ENCODE results near the gene GPR137C. TPM values are rescaled to one million over a fixed set of nuclear protein-coding genes. Genes with fewer than 3 reads are reported as not detected.

Gene GPR137C
- total RNA-seq (2016; rRNA removed; fragmentation: Illumina TruSeq; extraction: Trizol) (0.51 TPM in 2 replicates), polyA plus RNA-seq (2011; rRNA removed) (0.24 and 0.34 TPM in 2 replicates), polyA minus RNA-seq (2011; rRNA and poly(A)+ RNA removed; ENCODE audit: low replicate concordance) (0.44 and 0.82 TPM in 2 replicates), Bru-seq, nascent RNA (percentile 38 among the genes with signal in this experiment), BruChase-seq, experiment 1, labeled RNA remaining after a 6-hour chase (percentile 34 among the genes with signal in this experiment), BruChase-seq, experiment 2, labeled RNA remaining after a 2-hour chase (percentile 42 among the genes with signal in this experiment)
- 0.18 and 0.20 TPM in 2 replicates for total RNA-seq (2016; cell fraction: cytosol; rRNA removed; fragmentation: Illumina TruSeq; extraction: Trizol; ENCODE audit: low read depth)
- 0.70 and 0.78 TPM in 2 replicates for total RNA-seq (2016; cell fraction: insoluble cytoplasmic fraction; rRNA removed; fragmentation: Illumina TruSeq; extraction: Trizol)
- total RNA-seq (2016; cell fraction: membrane; rRNA removed; fragmentation: Illumina TruSeq; extraction: Trizol), result 0.34 and 0.46 TPM in 2 replicates
- 1.8 and 1.9 TPM in 2 replicates for total RNA-seq (2016; cell fraction: nucleus; rRNA removed; fragmentation: Illumina TruSeq; extraction: Trizol)
- polyA plus RNA-seq (2011; cell fraction: cytosol; rRNA removed), result 0.09 and 0.14 TPM in 2 replicates
- polyA plus RNA-seq (2011; cell fraction: nucleus; rRNA removed), result 0.42 and 0.53 TPM in 2 replicates
- polyA plus RNA-seq (2012), result 0.31 and 0.60 TPM in 2 replicates
- polyA plus RNA-seq (2016; cell fraction: cytosol; fragmentation: Illumina TruSeq; extraction: Trizol; ENCODE audit: low read depth), result 0.25 and 0.35 TPM in 2 replicates
- polyA plus RNA-seq (2016; cell fraction: insoluble cytoplasmic fraction; fragmentation: Illumina TruSeq; extraction: Trizol; ENCODE audit: low read depth), result 0.99 and 1.1 TPM in 2 replicates
- polyA plus RNA-seq (2016; cell fraction: membrane; fragmentation: Illumina TruSeq; extraction: Trizol; ENCODE audit: low read depth), result 0.66 and 1.2 TPM in 2 replicates
- polyA plus RNA-seq (2016; cell fraction: nucleus; fragmentation: Illumina TruSeq; extraction: Trizol; ENCODE audit: insufficient read depth, low read depth), result 3.2 and 3.7 TPM in 2 replicates
- polyA minus RNA-seq (2011; cell fraction: cytosol; rRNA and poly(A)+ RNA removed), result 0.70 TPM in 1 of 2 replicates, not detected in the other
- 0.99 and 1.0 TPM in 2 replicates for polyA minus RNA-seq (2011; cell fraction: nucleus; rRNA and poly(A)+ RNA removed)
- long read RNA-seq, experiment 1, partial matches to known transcripts, result 1 of 1 reads
- long read RNA-seq, experiment 1, other reads (novel, unspliced or antisense), result 0 of 1 reads
- long read RNA-seq, experiment 2, partial matches to known transcripts, result 0 of 1 reads
- long read RNA-seq, experiment 2, other reads (novel, unspliced or antisense), result 1 of 1 reads

GRCh38 chr14:52552063-52552988 is at the start of gene GPR137C, which contains the start of gene TXNDC16:
Gene GPR137C (plus strand): TSS chr14:52552836. CDS start chr14:52553148, 312 bp downstream.
Gene TXNDC16 (minus strand): TSS chr14:52552505. CDS start chr14:52543557, 8,948 bp downstream.
- H2AFZ ChIP-seq (ENCODE audit: low read length), result peak within 1 kb of the TSS; percentile 88
- in situ Hi-C loops (cut with HindIII; ENCODE audit: extremely low pct_ligation_motif_present, low pct_unique_long_range_greater_than_20kb), result no loop called here
- H3K27me3 ChIP-seq (ENCODE audit: control insufficient read depth in 1 of 2, insufficient read depth in 2 of 2, low read length in 2 of 2), result no peaks in the 10 kb centered on the region; a peak in 1 of 5 replicates
- H3K4me2 ChIP-seq (ENCODE audit: low read depth, low read length), result peak within 1 kb of the TSS; percentile 99
- ChIA-PET CTCF (ENCODE audit: low intra/inter-chr PET ratio, low total read pairs) (no interaction called here), POLR2A (interaction anchor here (1.0 to 1.5 kb wide), 8 partner anchors 9 to 239 kb away, joined by 3 to 6 read pairs (median 4); partner anchors contain the start of genes ERO1A, GNPNAT1 and STYX)
- H3K79me2 ChIP-seq (ENCODE audit: insufficient read depth, low read length), result peaks cover 8% of the 10 kb centered on the region
- FAIRE-seq (peak; percentile 96), DNase-seq (ENCODE audit: low spot score) (peak; percentile 99), ATAC-seq (peak; percentile 94)
- WGBS (ENCODE audit: low lambda C conversion rate), result 1% methylated on average over 29 of the region's 81 CpGs
- peak within 1 kb of the TSS; percentile 74 for H3K27ac ChIP-seq (ENCODE audit: extremely low read length, insufficient read depth, low read length)
- H3K36me3 ChIP-seq (replicated peaks in 1 of 2; ENCODE audit: control insufficient read depth in 1 of 2, insufficient read depth in 2 of 2, low read length in 2 of 2), result no peaks in the 10 kb centered on the region
- BruUV-seq (replicated peaks), result TSS peak; percentile 77
- no peaks in the 10 kb centered on the region for H3K9me3 ChIP-seq (ENCODE audit: low read length)
- intact Hi-C loops (cut with micrococcal nuclease; ENCODE audit: unreplicated experiment), result loop anchor here (5.0 kb wide), 3 partner anchors 95 to 245 kb away; partner anchors contain the start of gene PSMC6
- H4K20me1 ChIP-seq (ENCODE audit: insufficient read depth, low read length), result no peaks in the 10 kb centered on the region
- H3K4me1 ChIP-seq (ENCODE audit: insufficient read depth, low read length), result peaks cover 38% of the 10 kb centered on the region
- peak within 1 kb of the TSS; percentile 76 to 92 (median 88) for H3K4me3 ChIP-seq (replicated peaks in 1 of 3; ENCODE audit: insufficient read depth in 1 of 3, low read depth in 2 of 3, low read length in 3 of 3)
- peak within 1 kb of the TSS; percentile 71 for H3K9ac ChIP-seq (ENCODE audit: insufficient read depth, low read depth, low read length)
- TF ChIP-seq SKIL (CRISPR knock-in tag; IDR thresholded peaks at IDR 0.05; ENCODE audit: borderline replicate concordance), result 0 out of 2 replicates have a peak, but pooled peaks have one; percentile 31
- TF ChIP-seq SMAD9 (CRISPR knock-in tag; IDR thresholded peaks at IDR 0.05), result 0 out of 2 replicates have a peak, but pooled peaks have one; percentile 42
- TF ChIP-seq KLF6 (CRISPR knock-in tag; IDR thresholded peaks at IDR 0.05), result peak; percentile 69; the same call in 1 of the 2 replicates
- TF ChIP-seq CHCHD3 (CRISPR knock-in tag; IDR thresholded peaks at IDR 0.05), result no peak
- TF ChIP-seq SP5 (CRISPR knock-in tag; IDR thresholded peaks at IDR 0.05; ENCODE audit: borderline replicate concordance, low read depth), result peak; percentile 61; the same call in 1 of the 2 replicates
- TF ChIP-seq ZNF317 (CRISPR knock-in tag; IDR thresholded peaks at IDR 0.05), result 0 out of 2 replicates have a peak, but pooled peaks have one; percentile 36
- peak; percentile 60; the same call in 1 of the 2 replicates for TF ChIP-seq ZNF431 (CRISPR knock-in tag; IDR thresholded peaks at IDR 0.05; ENCODE audit: borderline replicate concordance, low read depth)
- peak; percentile 81 for TF ChIP-seq ZNF547 (CRISPR knock-in tag; IDR thresholded peaks at IDR 0.05)
- peak; percentile 85; the same call in 1 of the 2 replicates for TF ChIP-seq ZNF441 (CRISPR knock-in tag; IDR thresholded peaks at IDR 0.05; ENCODE audit: borderline replicate concordance)
- TF ChIP-seq GATAD1 (CRISPR knock-in tag; IDR thresholded peaks at IDR 0.05), result peak; percentile 42; the same call in 1 of the 2 replicates
- TF ChIP-seq POGZ (CRISPR knock-in tag; IDR thresholded peaks at IDR 0.05), result peak; percentile 74
- TF ChIP-seq DR1 (CRISPR knock-in tag; IDR thresholded peaks at IDR 0.05), result peak; percentile 89
- TF ChIP-seq ZC3H13 (CRISPR knock-in tag; IDR thresholded peaks at IDR 0.05), result 0 out of 2 replicates have a peak, but pooled peaks have one; percentile 30
- peak; percentile 6; the same call in 1 of the 2 replicates for TF ChIP-seq TCF7 (IDR thresholded peaks at IDR 0.05; ENCODE audit: low read depth)
- peak; percentile 81 for TF ChIP-seq ATF1 (CRISPR knock-in tag; IDR thresholded peaks at IDR 0.05)
- peak; percentile 68; the same call in 1 of the 2 replicates for TF ChIP-seq SMYD3 (CRISPR knock-in tag; IDR thresholded peaks at IDR 0.05)
- TF ChIP-seq KAT8 (CRISPR knock-in tag; IDR thresholded peaks at IDR 0.05), result peak; percentile 67

Measured in HepG2 (cell line).